ENCODE results near the gene SUN1. TPM values are rescaled to one million over a fixed set of nuclear protein-coding genes. Genes with fewer than 3 reads are reported as not detected.

Gene SUN1
- total RNA-seq, 6 experiments from 2014 or later, result 51.0 to 69.8 (median 61.2) TPM

DNA sequence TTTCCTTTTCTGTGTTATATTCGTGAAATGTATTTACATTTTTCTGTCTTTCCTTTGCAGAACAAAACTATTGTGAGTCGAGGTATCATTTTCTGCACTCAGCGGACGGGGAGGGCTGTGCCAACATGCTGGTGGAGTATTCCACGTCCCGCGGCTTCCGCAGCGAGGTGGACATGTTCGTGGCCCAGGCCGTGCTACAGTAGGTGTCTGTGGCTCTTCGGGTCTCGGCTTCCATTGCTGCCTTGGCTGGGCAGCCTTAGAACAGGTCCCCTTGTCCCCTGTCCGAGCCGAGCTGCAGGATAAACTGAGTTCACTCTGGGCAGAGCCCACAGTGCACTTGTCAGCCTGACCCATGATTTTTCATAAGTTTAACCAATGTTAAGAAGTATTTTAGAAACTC lies 58.6 kb downstream of the SUN1 start:
- TF ChIP-seq, protein P1, sequence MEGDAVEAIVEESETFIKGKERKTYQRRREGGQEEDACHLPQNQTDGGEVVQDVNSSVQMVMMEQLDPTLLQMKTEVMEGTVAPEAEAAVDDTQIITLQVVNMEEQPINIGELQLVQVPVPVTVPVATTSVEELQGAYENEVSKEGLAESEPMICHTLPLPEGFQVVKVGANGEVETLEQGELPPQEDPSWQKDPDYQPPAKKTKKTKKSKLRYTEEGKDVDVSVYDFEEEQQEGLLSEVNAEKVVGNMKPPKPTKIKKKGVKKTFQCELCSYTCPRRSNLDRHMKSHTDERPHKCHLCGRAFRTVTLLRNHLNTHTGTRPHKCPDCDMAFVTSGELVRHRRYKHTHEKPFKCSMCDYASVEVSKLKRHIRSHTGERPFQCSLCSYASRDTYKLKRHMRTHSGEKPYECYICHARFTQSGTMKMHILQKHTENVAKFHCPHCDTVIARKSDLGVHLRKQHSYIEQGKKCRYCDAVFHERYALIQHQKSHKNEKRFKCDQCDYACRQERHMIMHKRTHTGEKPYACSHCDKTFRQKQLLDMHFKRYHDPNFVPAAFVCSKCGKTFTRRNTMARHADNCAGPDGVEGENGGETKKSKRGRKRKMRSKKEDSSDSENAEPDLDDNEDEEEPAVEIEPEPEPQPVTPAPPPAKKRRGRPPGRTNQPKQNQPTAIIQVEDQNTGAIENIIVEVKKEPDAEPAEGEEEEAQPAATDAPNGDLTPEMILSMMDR (IDR thresholded peaks at IDR 0.05), result no peak
- H3K4me1 Mint-ChIP-seq (ENCODE audit: low read depth), result no peaks in the 10 kb centered on the region
- H3K9me3 Mint-ChIP-seq, result no peaks in the 10 kb centered on the region
- no peak for DNase-seq
- no peak overlapping the region for H3K27ac Mint-ChIP-seq
- H3K27me3 Mint-ChIP-seq (ENCODE audit: insufficient read depth), result peaks cover 2% of the 10 kb centered on the region; the same call in 1 of the 2 replicates
- H3K4me3 Mint-ChIP-seq, result no peak overlapping the region
- peaks cover 24% of the 10 kb centered on the region for H3K36me3 Mint-ChIP-seq (ENCODE audit: low read depth)

DNA sequence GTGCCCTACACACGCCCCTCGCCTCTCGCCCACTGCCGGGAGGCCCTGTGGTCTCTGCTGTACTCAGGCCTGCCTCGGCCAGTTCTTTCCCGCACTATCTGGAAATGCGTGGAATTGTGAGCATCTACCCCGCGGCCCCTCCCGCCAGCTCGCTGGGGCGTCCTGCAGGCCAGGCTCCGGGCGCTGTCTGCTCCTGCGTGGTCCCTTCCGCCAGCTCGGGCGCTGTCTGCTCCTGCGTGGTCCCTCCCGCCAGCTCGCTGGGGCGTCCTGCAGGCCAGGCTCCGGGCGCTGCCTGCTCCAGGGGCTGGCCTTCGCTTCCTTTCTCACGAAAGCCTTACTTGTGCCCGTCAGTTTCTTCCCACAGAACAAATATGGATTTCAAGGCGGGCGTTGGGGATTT lies 59.0 kb downstream of the SUN1 start:
- Mint-ChIP-seq H3K36me3 (ENCODE audit: low read depth) (peaks cover 29% of the 10 kb centered on the region), H3K4me3 (no peak overlapping the region), H3K27ac (no peak overlapping the region), H3K9me3 (no peaks in the 10 kb centered on the region), H3K4me1 (ENCODE audit: low read depth) (no peaks in the 10 kb centered on the region), H3K27me3 (ENCODE audit: insufficient read depth) (peaks cover 2% of the 10 kb centered on the region; the same call in 1 of the 2 replicates)
- TF ChIP-seq, protein P1 (IDR thresholded peaks at IDR 0.05), result no peak
- no peak for DNase-seq

DNA sequence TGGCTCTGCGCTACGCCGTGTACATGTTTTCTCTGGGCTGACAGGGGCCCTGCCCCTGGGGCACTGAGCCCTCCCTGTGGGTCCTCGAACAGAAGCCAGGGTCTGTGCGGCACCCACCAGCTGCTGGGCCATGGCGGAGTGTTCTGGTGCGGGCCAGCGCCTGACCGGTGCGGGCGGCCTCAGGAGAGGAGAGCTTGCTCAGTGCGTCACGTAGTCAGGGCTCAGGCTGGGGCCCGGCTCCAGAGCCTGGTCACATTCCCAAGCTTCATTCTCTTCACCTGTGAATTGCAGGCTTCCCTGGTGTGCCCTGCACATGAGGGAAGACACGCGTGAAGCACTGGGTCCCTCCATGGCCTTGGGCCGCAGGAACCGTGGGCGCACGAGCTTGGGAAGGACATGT lies 59.5 kb downstream of the SUN1 start:
- TF ChIP-seq, protein P1 (IDR thresholded peaks at IDR 0.05), result no peak
- no peak for DNase-seq
- Mint-ChIP-seq H3K4me3 (no peak overlapping the region), H3K36me3 (ENCODE audit: low read depth) (peaks cover 30% of the 10 kb centered on the region), H3K9me3 (no peaks in the 10 kb centered on the region), H3K27ac (no peak overlapping the region), H3K27me3 (ENCODE audit: insufficient read depth) (peaks cover 4% of the 10 kb centered on the region; the same call in 1 of the 2 replicates), H3K4me1 (ENCODE audit: low read depth) (no peaks in the 10 kb centered on the region)

DNA sequence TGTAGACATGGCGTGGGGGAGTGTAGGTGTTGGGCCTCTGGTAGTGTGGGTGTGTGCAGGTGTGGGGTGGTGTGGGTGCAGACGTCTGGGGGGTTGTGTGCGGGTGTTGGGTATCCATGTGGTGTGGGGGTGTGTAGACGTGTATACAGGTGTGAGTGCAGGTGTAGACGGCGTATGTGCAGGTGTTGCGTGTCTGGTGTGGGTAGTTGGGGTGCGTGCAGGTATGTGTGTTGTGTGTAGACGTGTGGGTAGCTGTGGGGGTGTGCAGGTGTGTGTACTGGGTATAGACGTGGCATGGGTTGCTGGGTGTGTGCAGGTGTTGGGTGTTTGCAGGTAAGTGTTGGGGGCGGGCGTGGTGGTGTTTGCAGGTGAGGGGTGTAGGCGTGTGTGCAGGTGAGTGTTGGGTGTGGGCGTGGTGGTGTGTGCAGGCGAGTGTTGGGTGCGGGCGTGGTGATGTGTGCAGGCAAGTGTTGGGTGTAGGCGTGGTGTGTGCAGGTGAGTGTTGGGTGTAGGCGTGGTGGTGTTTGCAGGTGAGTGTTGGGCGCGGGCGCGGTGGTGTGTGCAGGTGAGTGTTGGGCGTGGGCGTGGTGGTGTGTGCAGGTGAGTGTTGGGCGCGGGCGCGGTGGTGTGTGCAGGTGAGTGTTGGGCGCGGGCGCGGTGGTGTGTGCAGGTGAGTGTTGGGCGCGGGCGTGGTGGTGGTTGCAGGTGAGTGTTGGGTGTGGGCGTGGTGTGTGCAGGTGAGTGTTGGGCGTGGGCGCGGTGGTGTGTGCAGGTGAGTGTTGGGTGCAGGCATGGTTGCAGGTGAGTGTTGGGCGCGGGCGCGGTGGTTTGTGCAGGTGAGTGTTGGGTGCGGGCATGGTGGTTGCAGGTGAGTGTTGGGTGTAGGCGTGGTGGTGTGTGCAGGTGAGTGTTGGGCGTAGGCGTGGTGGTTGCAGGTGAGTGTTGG lies 60.6 kb downstream of the SUN1 start:
- TF ChIP-seq, protein P1 (IDR thresholded peaks at IDR 0.05), result no peak
- H3K27me3 Mint-ChIP-seq (ENCODE audit: insufficient read depth), result peaks cover 4% of the 10 kb centered on the region; the same call in 1 of the 2 replicates
- H3K4me1 Mint-ChIP-seq (ENCODE audit: low read depth), result no peaks in the 10 kb centered on the region
- no peaks in the 10 kb centered on the region for H3K9me3 Mint-ChIP-seq
- DNase-seq, result no peak
- H3K4me3 Mint-ChIP-seq, result no peak overlapping the region
- H3K27ac Mint-ChIP-seq, result no peak overlapping the region
- peaks cover 30% of the 10 kb centered on the region for H3K36me3 Mint-ChIP-seq (ENCODE audit: low read depth)

DNA sequence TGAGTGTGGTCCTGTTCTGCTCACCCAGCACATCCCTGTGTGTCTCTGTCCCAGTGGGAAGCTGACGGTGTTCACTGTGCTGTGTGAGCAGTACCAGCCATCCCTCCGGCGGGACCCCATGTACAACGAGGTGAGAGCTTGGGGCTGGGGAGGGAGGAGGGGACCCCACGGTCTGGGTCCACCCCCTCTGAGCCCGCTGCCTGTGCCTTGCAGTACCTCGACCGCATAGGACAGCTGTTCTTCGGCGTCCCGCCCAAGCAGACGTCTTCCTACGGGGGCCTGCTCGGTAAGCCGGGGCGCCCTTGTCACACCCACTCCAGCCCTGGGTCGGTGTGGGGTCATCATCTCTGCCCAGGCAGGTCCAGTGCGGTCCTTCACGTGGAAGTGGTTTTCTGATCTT lies 61.4 kb downstream of the SUN1 start:
- Mint-ChIP-seq H3K9me3 (no peaks in the 10 kb centered on the region), H3K27me3 (ENCODE audit: insufficient read depth) (peaks cover 4% of the 10 kb centered on the region; the same call in 1 of the 2 replicates), H3K4me1 (ENCODE audit: low read depth) (no peaks in the 10 kb centered on the region), H3K36me3 (ENCODE audit: low read depth) (peaks cover 29% of the 10 kb centered on the region), H3K4me3 (no peak overlapping the region), H3K27ac (no peak overlapping the region)
- TF ChIP-seq, protein P1 (IDR thresholded peaks at IDR 0.05), result no peak
- DNase-seq, result no peak
